IMR-90 (cell line): ENCODE data around the gene LIN37. TPM values are rescaled to one million over a fixed set of nuclear protein-coding genes. Genes with fewer than 3 reads are reported as not detected.

Experiments used
- ATAC-seq: fragments of 200-7000 bp; cut with Tn5 transposase; 2 replicates; pipeline ENCODE4 v1.9.1; 2020; ENCODE audit warnings: low read depth, mild to moderate bottlenecking, moderate library complexity
- BruUV-seq: library from RNA; stranded (reverse); fragments of 400-500 nt; replicated peaks from 2 replicates; lab custom pipeline; 2021; lab: Mats Ljungman, UMichigan
- CTCF ChIA-PET: fragments of 300-600 bp; formaldehyde crosslinking; extraction: SDS; loops from one replicate; lab custom pipeline; 2021; ENCODE audit warnings: antibody characterized with exemption; lab: Yijun Ruan, JAX
- POLR2A ChIA-PET: fragments of 300-600 bp; sonication (Branson Sonifier 250); formaldehyde crosslinking; loops from one replicate; lab custom pipeline; 2022; ENCODE audit warnings: antibody characterized with exemption; ENCODE audit not compliant: unreplicated experiment; lab: Charles Lee
- DNase-seq: peaks from one replicate; pipeline ENCODE4 v3.0.0; 2013
- H2AFZ ChIP-seq: replicated peaks from 2 replicates; pipeline ENCODE3; 2013; ENCODE audit warnings: low read length, mild to moderate bottlenecking; ENCODE audit not compliant: poor library complexity
- H2AK5ac ChIP-seq: 2 replicates; pipeline ENCODE4 v1.6.1; 2013; ENCODE audit warnings: low read depth, low read length, inconsistent platforms
- H2AK9ac ChIP-seq: replicated peaks from 2 replicates; pipeline ENCODE3; 2013; ENCODE audit warnings: mild to moderate bottlenecking, low read depth, low read length, moderate library complexity; ENCODE audit not compliant: poor library complexity
- H2BK120ac ChIP-seq: 2 replicates; pipeline ENCODE4 v1.6.1; 2013; ENCODE audit warnings: low read depth, low read length, inconsistent platforms
- H2BK15ac ChIP-seq: 3 replicates; pipeline ENCODE4 v1.6.1; 2013; ENCODE audit warnings: low read depth, low read length, inconsistent platforms
- H2BK20ac ChIP-seq: 2 replicates; pipeline ENCODE4 v1.6.1; 2013; ENCODE audit warnings: low read depth, mild to moderate bottlenecking, inconsistent platforms, low read length, moderate library complexity
- H2BK5ac ChIP-seq: 2 replicates; pipeline ENCODE4 v1.6.1; 2013; ENCODE audit warnings: mild to moderate bottlenecking, low read depth, low read length, inconsistent platforms; ENCODE audit not compliant: poor library complexity, severe bottlenecking
- H3K14ac ChIP-seq: replicated peaks from 2 replicates; pipeline ENCODE4 v1.6.1; 2013; ENCODE audit warnings: low read depth, low read length, inconsistent platforms
- H3K18ac ChIP-seq: 2 replicates; pipeline ENCODE4 v1.6.1; 2013; ENCODE audit warnings: low read depth, low read length, control low read depth
- H3K23ac ChIP-seq: 2 replicates; pipeline ENCODE4 v1.6.1; 2013; ENCODE audit warnings: low read depth, low read length, inconsistent platforms
- H3K27ac ChIP-seq: 2 replicates; pipeline ENCODE4 v1.5.1; 2013; ENCODE audit warnings: mild to moderate bottlenecking, control low read depth, low read length; ENCODE audit not compliant: insufficient read depth
- H3K27me3 ChIP-seq: 2 replicates; pipeline ENCODE4 v1.6.1; 2013; ENCODE audit warnings: low read length; ENCODE audit not compliant: control insufficient read depth, insufficient read depth
- H3K36me3 ChIP-seq: 2 replicates; pipeline ENCODE4 v1.6.1; 2013; ENCODE audit warnings: low read length, mixed read lengths; ENCODE audit not compliant: control insufficient read depth, insufficient read depth
- H3K4ac ChIP-seq: 2 replicates; pipeline ENCODE4 v1.6.1; 2013; ENCODE audit warnings: low read depth, low read length, inconsistent platforms
- H3K4me1 ChIP-seq: 2 replicates; pipeline ENCODE4 v1.6.1; 2013; ENCODE audit warnings: low read length, mixed read lengths; ENCODE audit not compliant: control insufficient read depth, insufficient read depth
- H3K4me2 ChIP-seq: 2 replicates; pipeline ENCODE4 v1.6.1; 2013; ENCODE audit warnings: low read depth, mild to moderate bottlenecking, control low read depth, low read length, moderate library complexity
- H3K4me3 ChIP-seq: 2 replicates; pipeline ENCODE4 v1.5.1; 2013; ENCODE audit warnings: low read depth, mild to moderate bottlenecking, control low read depth, low read length, moderate library complexity; ENCODE audit not compliant: insufficient read depth
- H3K56ac ChIP-seq: 2 replicates; pipeline ENCODE4 v1.6.1; 2013; ENCODE audit warnings: low read length, inconsistent platforms; ENCODE audit not compliant: insufficient read depth; ENCODE audit errors: extremely low read depth
- H3K79me1 ChIP-seq, 2 experiments: 2 replicates each; pipeline ENCODE4 v1.6.1; 2013; ENCODE audit warnings: low read length in 2 of 2, inconsistent platforms in 1 of 2, low read depth in 1 of 2
- H3K9ac ChIP-seq: 2 replicates; pipeline ENCODE4 v1.6.1; 2013; ENCODE audit warnings: low read depth, low read length, control low read depth
- H3K9me1 ChIP-seq: 2 replicates; pipeline ENCODE4 v1.6.1; 2013; ENCODE audit warnings: low read length, inconsistent platforms; ENCODE audit not compliant: insufficient read depth
- H3K9me3 ChIP-seq: 2 replicates; pipeline ENCODE4 v1.6.1; 2013; ENCODE audit warnings: low read length; ENCODE audit not compliant: control insufficient read depth, insufficient read depth
- H4K20me1 ChIP-seq: 2 replicates; pipeline ENCODE4 v1.6.1; 2013; ENCODE audit warnings: low read length, inconsistent platforms; ENCODE audit not compliant: insufficient read depth
- H4K5ac ChIP-seq: 2 replicates; pipeline ENCODE4 v1.6.1; 2013; ENCODE audit warnings: mild to moderate bottlenecking, low read depth, low read length, control low read depth
- H4K8ac ChIP-seq, 2 experiments: 2 replicates each; pipeline ENCODE4 v1.6.1; 2013; ENCODE audit warnings: low read depth in 2 of 2, low read length in 2 of 2, control low read depth in 1 of 2, inconsistent platforms in 1 of 2
- H4K91ac ChIP-seq: 2 replicates; pipeline ENCODE4 v1.6.1; 2013; ENCODE audit warnings: low read depth, low read length, inconsistent platforms; ENCODE audit not compliant: insufficient read depth
- BHLHE40 ChIP-seq: fragments of 150-350 bp; IDR thresholded peaks from 2 replicates; pipeline ENCODE4 v1.6.1; 2016; ENCODE audit warnings: mild to moderate bottlenecking, low read depth, low read length
- CEBPB ChIP-seq: IDR thresholded peaks from 2 replicates; pipeline ENCODE4 v1.6.1; 2012; ENCODE audit warnings: low read depth, low read length, improper control_type of control experiment
- CHD1 ChIP-seq: IDR thresholded peaks from 2 replicates; pipeline ENCODE4 v1.6.1; 2012; ENCODE audit warnings: low read depth, low read length, improper control_type of control experiment
- CTCF ChIP-seq: conservative IDR thresholded peaks from 2 replicates; pipeline ENCODE4 v1.5.1; 2012; ENCODE audit warnings: mild to moderate bottlenecking, low read depth, low read length, improper control_type of control experiment
- ELK1 ChIP-seq: fragments of 150-350 bp; IDR thresholded peaks from 2 replicates; pipeline ENCODE4 v1.6.1; 2016; ENCODE audit warnings: low read depth, mild to moderate bottlenecking, low read length, moderate library complexity, borderline replicate concordance
- FOS ChIP-seq: fragments of 150-350 bp; IDR thresholded peaks from 2 replicates; pipeline ENCODE4 v1.6.1; 2016; ENCODE audit warnings: low read depth, low read length
- MAFK ChIP-seq: IDR thresholded peaks from 2 replicates; pipeline ENCODE4 v1.6.1; 2012; ENCODE audit warnings: low read depth, low read length, improper control_type of control experiment
- MXI1 ChIP-seq: IDR thresholded peaks from 2 replicates; pipeline ENCODE4 v1.6.1; 2012; ENCODE audit warnings: low read depth, mild to moderate bottlenecking, low read length, moderate library complexity, borderline replicate concordance
- NFE2L2 ChIP-seq: fragments of 150-350 bp; IDR thresholded peaks from 2 replicates; pipeline ENCODE4 v1.6.1; 2016; ENCODE audit warnings: low read depth, mild to moderate bottlenecking, low read length
- POLR2A ChIP-seq: IDR thresholded peaks from 2 replicates; pipeline ENCODE4 v1.6.1; 2012; ENCODE audit warnings: mild to moderate bottlenecking, low read depth, low read length
- RAD21 ChIP-seq: IDR thresholded peaks from 2 replicates; pipeline ENCODE4 v1.6.1; 2012; ENCODE audit warnings: low read length, improper control_type of control experiment
- RCOR1 ChIP-seq: IDR thresholded peaks from 2 replicates; pipeline ENCODE4 v1.6.1; 2012; ENCODE audit warnings: mild to moderate bottlenecking, low read length, improper control_type of control experiment; ENCODE audit not compliant: insufficient replicate concordance
- RFX5 ChIP-seq: IDR thresholded peaks from 2 replicates; pipeline ENCODE4 v1.8.0; 2012; ENCODE audit warnings: low read depth, mild to moderate bottlenecking, low read length, moderate library complexity
- SMC3 ChIP-seq: fragments of 150-350 bp; IDR thresholded peaks from 2 replicates; pipeline ENCODE4 v1.6.1; 2016; ENCODE audit warnings: low read depth, mild to moderate bottlenecking, antibody characterized with exemption, low read length, moderate library complexity
- USF2 ChIP-seq: fragments of 150-350 bp; IDR thresholded peaks from 2 replicates; pipeline ENCODE4 v1.6.1; 2017; ENCODE audit warnings: mild to moderate bottlenecking, antibody characterized with exemption, low read length, low read depth
- WGBS, 2 experiments: methylation state at CpG; one replicate each; pipeline versions ENCODE4 v1.1.5 to v1.1.7; 2013; ENCODE audit warnings: missing lambda C conversion rate in 2 of 2; ENCODE audit not compliant: insufficient read length in 1 of 2; ENCODE audit errors: extremely low coverage in 2 of 2; 5-methylcytosine and 5-hydroxymethylcytosine counted together
- dilution Hi-C: fragments of 300-500 bp; cut with HindIII; formaldehyde crosslinking; loops from one replicate; pipeline ENCODE4 v1.14.3; 2018; ENCODE audit warnings: low sequenced_read_pairs; ENCODE audit not compliant: unreplicated experiment
- in situ Hi-C: fragments of 300-500 bp; cut with MboI; formaldehyde crosslinking; loops from 3 replicates; pipeline ENCODE4 v1.14.3; 2019; ENCODE audit warnings: low sequenced_read_pairs, inconsistent platforms, mixed read lengths
- intact Hi-C: fragments of 100-400 bp; cut with micrococcal nuclease; formaldehyde crosslinking; loops from 2 replicates; pipeline ENCODE4 v1.10.0; 2022
- polyA plus RNA-seq, 3 experiments: library from polyadenylated mRNA; depleted of rRNA; stranded (reverse); fragments of >200 nt; gene quantifications; 2 replicates each; pipeline ENCODE4 v1.2.3, GENCODE V29; 2012; ENCODE audit warnings: low replicate concordance in 1 of 3
- total RNA-seq: library from RNA; depleted of rRNA; stranded (reverse); fragments of >200 nt; gene quantifications from 2 replicates; pipeline ENCODE4 v1.2.3, GENCODE V29; 2012

Gene LIN37
- total and polyA plus RNA-seq, 2 of the 4 experiments (the other 2 are of a cell fraction) = 12.7 to 23.1 TPM

GRCh38 chr19:35774274-35775045 is 26.1 kb downstream of the LIN37 start:
- Histone ChIP-seq H3K36me3 (0 out of 2 replicates have a peak, but pooled peaks cover 2% of the 10 kb centered on the region), H2AK5ac (no peak overlapping the region), H2BK5ac (no peak overlapping the region), H4K8ac (no peak overlapping the region), H3K9me3 (no peaks in the 10 kb centered on the region), H3K23ac (no peak overlapping the region), H2BK120ac (no peak overlapping the region), H2AK9ac (peak overlapping the region; percentile 25), H4K5ac (no peak overlapping the region), H3K27me3 (no peaks in the 10 kb centered on the region), H3K9me1 (peaks cover 6% of the 10 kb centered on the region; the same call in 1 of the 2 replicates), H2BK20ac (no peak overlapping the region), H3K14ac (no peak overlapping the region), H2BK15ac (no peak overlapping the region), H4K20me1 (no peaks in the 10 kb centered on the region), H3K4me1 (peaks cover 6% of the 10 kb centered on the region), H2AFZ (peak overlapping the region; percentile 99), H3K9ac (no peak overlapping the region), H3K18ac (no peak overlapping the region), H3K56ac (no peak overlapping the region), H3K4ac (no peak overlapping the region), H3K4me2 (no peak overlapping the region; the same call in 1 of the 2 replicates), H4K91ac (no peak overlapping the region), H3K79me1 (peaks cover 7 to 18% of the 10 kb centered on the region in 2 experiments), H3K27ac (no peak overlapping the region), H3K4me3 (no peak overlapping the region)
- dilution Hi-C loops = no loop called here
- in situ Hi-C loops = no loop called here
- intact Hi-C loops = loop anchor here (2.0 kb wide), 1 partner anchor 16 kb away; the partner anchor contains the start of gene PROSER3
- 59% methylated on average over 9 of the region's 16 CpGs; no CpG with 5 or more reads in 1 of the 2 experiments for WGBS, 2 experiments
- no peak for DNase-seq
- no peak for ATAC-seq
- no peak for TF ChIP-seq RAD21
- TF ChIP-seq MAFK = no peak
- TF ChIP-seq SMC3 = no peak
- no peak for TF ChIP-seq RFX5
- TF ChIP-seq CTCF = no peak
- TF ChIP-seq NFE2L2 = no peak
- TF ChIP-seq CHD1 = no peak
- TF ChIP-seq POLR2A = no peak
- no peak for TF ChIP-seq ELK1
- no peak for TF ChIP-seq RCOR1
- TF ChIP-seq BHLHE40 = no peak
- TF ChIP-seq MXI1 = no peak
- TF ChIP-seq FOS = no peak
- TF ChIP-seq CEBPB = no peak
- no peak for TF ChIP-seq USF2
- ChIA-PET POLR2A (interaction anchor here (0.6 kb wide), 1 partner anchor 60 kb away, joined by 3 read pairs; no protein-coding TSS in a partner anchor), CTCF (no interaction called here)
- no TSS peak for BruUV-seq
